ENCODE data around the gene SLC27A2.

- TF ChIP-seq GATA3 (IDR thresholded peaks at IDR 0.05; ENCODE audit: low read depth, low read length) (no peak), GATA2 (IDR thresholded peaks at IDR 0.05; ENCODE audit: low read depth, low read length) (no peak)
Observed at GRCh38 chr15:50252556-50252955, 70.6 kb downstream of the SLC27A2 start.
